Breast epithelium (tissue), 4 donors: Measurements from ENCODE around the gene CYSTM1. TPM values are rescaled to one million over a fixed set of nuclear protein-coding genes. Genes with fewer than 3 reads are reported as not detected.

Experiments
- DNase-seq, 2 donors: peaks; one replicate each; pipeline ENCODE4 v3.0.0-alpha.2; 2019; ENCODE audit warnings: low spot score in 2 of 2
- H3K27ac ChIP-seq, 2 donors: fragments of 200-600 bp; sonication (generic) in 1 of 2; one replicate each; pipeline ENCODE4 v1.5.1; 2016 to 2019; ENCODE audit warnings: mild to moderate bottlenecking in 1 of 2
- H3K27me3 ChIP-seq, 2 donors: fragments of 200-600 bp; sonication (generic) in 1 of 2; one replicate each; pipeline versions ENCODE4 v1.5.1 to v1.6.0; 2017 to 2019; ENCODE audit warnings: control low read depth in 1 of 2, mild to moderate bottlenecking in 1 of 2
- H3K36me3 ChIP-seq: fragments of 200-600 bp; one replicate; pipeline ENCODE4 v1.5.1; 2019
- H3K4me1 ChIP-seq, 2 donors: fragments of 200-600 bp; sonication (generic); one replicate each; pipeline ENCODE4 v1.5.1; 2016 to 2019; ENCODE audit warnings: control low read depth in 1 of 2
- H3K4me3 ChIP-seq, 3 donors: fragments of 200-600 bp; sonication (generic); 1 replicate in 2 of 3; 2 replicates in 1 of 3; pipeline ENCODE4 v1.5.1; 2016 to 2019; ENCODE audit warnings: mild to moderate bottlenecking in 3 of 3, moderate library complexity in 2 of 3
- H3K9me3 ChIP-seq, 2 donors: fragments of 200-600 bp; sonication (generic) in 1 of 2; one replicate each; pipeline ENCODE4 v1.5.1; 2016 to 2019; ENCODE audit warnings: control low read depth in 1 of 2
- CTCF ChIP-seq, 3 donors: fragments of 450-650 bp; IDR thresholded peaks; one replicate each; pipeline ENCODE4 v1.5.1; 2016 to 2017; ENCODE audit warnings: antibody characterized with exemption in 3 of 3, mild to moderate bottlenecking in 3 of 3, moderate library complexity in 3 of 3
- POLR2A ChIP-seq: fragments of 450-650 bp; IDR thresholded peaks from one replicate; pipeline ENCODE4 v1.6.1; 2016; ENCODE audit warnings: antibody characterized with exemption, mild to moderate bottlenecking, moderate library complexity
- POLR2AphosphoS5 ChIP-seq, 3 donors: sonication (generic); formaldehyde crosslinking; IDR thresholded peaks; one replicate each; pipeline ENCODE4 v1.6.1; 2017; ENCODE audit warnings: antibody characterized with exemption in 3 of 3
- intact Hi-C: fragments of 100-400 bp; cut with DNase I; formaldehyde crosslinking; loops from one replicate; pipeline ENCODE4 v1.15.1; 2023; ENCODE audit warnings: low total_unique reads
- total RNA-seq, 3 donors: library from RNA; depleted of rRNA; stranded (reverse); fragments of >200 nt; gene quantifications; one replicate each; pipeline ENCODE4 v1.1.0, GENCODE V29; 2016

The CYSTM1 gene
- total RNA-seq, 3 donors from 2014 or later, result 56.5 to 108 (median 76.0) TPM

- TF ChIP-seq POLR2AphosphoS5 (IDR thresholded peaks at IDR 0.05) (no peak), POLR2A (no peak), CTCF (IDR thresholded peaks at IDR 0.05) (no peak)
- peak overlapping the region; percentile 23 to 29 for H3K27ac ChIP-seq
- H3K9me3 ChIP-seq, result no peaks in the 10 kb centered on the region
- H3K4me3 ChIP-seq, result no peak overlapping the region
- H3K36me3 ChIP-seq, result no peaks in the 10 kb centered on the region
- no peaks in the 10 kb centered on the region for H3K27me3 ChIP-seq
- peaks cover 3 to 6% of the 10 kb centered on the region in 2 donors for H3K4me1 ChIP-seq
- intact Hi-C loops, result no loop called here
- no peak for DNase-seq
Observed at GRCh38 chr5:140131967-140132409, 43.0 kb upstream of the CYSTM1 start.

- no peak overlapping the region for H3K27ac ChIP-seq
- H3K9me3 ChIP-seq, result no peaks in the 10 kb centered on the region
- TF ChIP-seq POLR2AphosphoS5 (IDR thresholded peaks at IDR 0.05) (no peak), CTCF (IDR thresholded peaks at IDR 0.05) (no peak), POLR2A (no peak)
- DNase-seq, result no peak
- no peak overlapping the region for H3K4me3 ChIP-seq
- no peaks in the 10 kb centered on the region for H3K27me3 ChIP-seq
- H3K4me1 ChIP-seq, result peaks cover 3 to 6% of the 10 kb centered on the region in 2 donors
- no peaks in the 10 kb centered on the region for H3K36me3 ChIP-seq
- intact Hi-C loops, result no loop called here
Observed at GRCh38 chr5:140133514-140134167, 41.3 kb upstream of the CYSTM1 start.

- H3K27ac ChIP-seq, result no peak overlapping the region
- peaks cover 3 to 6% of the 10 kb centered on the region in 2 donors for H3K4me1 ChIP-seq
- intact Hi-C loops, result no loop called here
- no peaks in the 10 kb centered on the region for H3K27me3 ChIP-seq
- no peak for DNase-seq
- TF ChIP-seq POLR2A, result no peak
- no peaks in the 10 kb centered on the region for H3K36me3 ChIP-seq
- H3K4me3 ChIP-seq, result no peak overlapping the region
- no peaks in the 10 kb centered on the region for H3K9me3 ChIP-seq
Observed at GRCh38 chr5:140134277-140134935, 40.6 kb upstream of the CYSTM1 start.

GRCh38 chr5:140135127-140135526 is 39.9 kb upstream of the CYSTM1 start:
- Histone ChIP-seq H3K4me1 (peaks cover 3 to 6% of the 10 kb centered on the region in 2 donors), H3K27me3 (no peaks in the 10 kb centered on the region), H3K4me3 (no peak overlapping the region), H3K36me3 (no peaks in the 10 kb centered on the region), H3K27ac (no peak overlapping the region), H3K9me3 (no peaks in the 10 kb centered on the region)
- no peak for DNase-seq
- intact Hi-C loops, result no loop called here
- no peak for TF ChIP-seq POLR2A
- no peak for TF ChIP-seq CTCF (IDR thresholded peaks at IDR 0.05)
- no peak for TF ChIP-seq POLR2AphosphoS5 (IDR thresholded peaks at IDR 0.05)

DNA sequence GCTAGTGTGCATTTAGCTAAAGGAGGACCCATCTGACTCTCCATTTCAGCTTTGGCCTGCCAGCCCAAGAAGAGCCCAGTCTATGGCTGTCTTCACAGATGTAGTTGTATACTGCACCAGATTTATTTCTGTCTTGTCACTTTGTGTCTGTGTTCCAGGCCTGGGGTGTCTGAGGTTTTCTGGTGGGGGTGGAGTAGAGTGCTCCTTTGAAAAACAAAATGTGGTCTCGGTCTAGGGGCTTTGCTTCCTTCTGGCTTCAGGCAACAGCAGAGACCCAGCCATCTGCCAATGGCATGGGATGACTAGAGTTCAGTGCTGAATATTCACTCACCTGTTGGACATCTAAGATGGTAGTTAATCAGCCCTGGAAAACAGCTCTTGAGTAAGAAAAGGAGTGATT is 38.4 kb upstream of the CYSTM1 start:
- no peaks in the 10 kb centered on the region for H3K36me3 ChIP-seq
- no peaks in the 10 kb centered on the region for H3K9me3 ChIP-seq
- no peak for TF ChIP-seq POLR2AphosphoS5 (IDR thresholded peaks at IDR 0.05)
- no peak for TF ChIP-seq CTCF (IDR thresholded peaks at IDR 0.05)
- no peak for TF ChIP-seq POLR2A
- DNase-seq, result no peak
- intact Hi-C loops, result no loop called here
- no peak overlapping the region for H3K27ac ChIP-seq
- H3K4me1 ChIP-seq, result peaks cover 3 to 6% of the 10 kb centered on the region in 2 donors
- no peak overlapping the region for H3K4me3 ChIP-seq
- no peaks in the 10 kb centered on the region for H3K27me3 ChIP-seq
